HepG2 (cell line): ENCODE measurements around the gene LRRC10. TPM values are rescaled to one million over a fixed set of nuclear protein-coding genes. Genes with fewer than 3 reads are reported as not detected.

Experiments
- ATAC-seq: fragments of 200-7000 bp; cut with Tn5 transposase; 3 replicates; pipeline ENCODE4 v1.9.1; 2020; ENCODE audit warnings: mild to moderate bottlenecking, moderate library complexity
- BruUV-seq: library from RNA; stranded (reverse); fragments of 400-500 nt; replicated peaks from 2 replicates; lab custom pipeline; 2021; lab: Mats Ljungman, UMichigan
- CTCF ChIA-PET: fragments of 300-600 bp; formaldehyde crosslinking; extraction: SDS; loops from one replicate; lab custom pipeline; 2021; ENCODE audit warnings: low total read pairs, inconsistent platforms, low intra/inter-chr PET ratio; lab: Yijun Ruan, JAX
- POLR2A ChIA-PET: fragments of 350-600 bp; sonication (Branson Sonifier 250); formaldehyde crosslinking; loops from one replicate; lab custom pipeline; 2020; ENCODE audit warnings: antibody characterized with exemption, inconsistent platforms; lab: Yijun Ruan, JAX
- DNase-seq: peaks from one replicate; pipeline ENCODE4 v3.0.0-alpha.2; 2015; ENCODE audit warnings: low spot score
- FAIRE-seq: peaks from 3 replicates; lab custom pipeline; 2011; peaks lifted over from hg19 to GRCh38; lab: Jason Lieb, UNC
- H2AFZ ChIP-seq: one replicate; pipeline ENCODE4 v1.6.1; 2011; ENCODE audit warnings: low read length, inconsistent platforms
- H3K27ac ChIP-seq: fragments of 300-600 bp; 3 replicates; pipeline ENCODE4 v1.8.0; 2011; ENCODE audit warnings: mixed run types, mild to moderate bottlenecking, mixed read lengths, low read length, inconsistent platforms; ENCODE audit not compliant: insufficient read depth; ENCODE audit errors: extremely low read length
- H3K27me3 ChIP-seq, 2 experiments: fragments of 200-600 bp in 1 of 2; 2 replicates in 1 of 2; 3 replicates in 1 of 2; pipeline versions ENCODE4 v1.6.0 to v1.8.0; 2011; ENCODE audit warnings: low read length in 2 of 2, mild to moderate bottlenecking in 2 of 2, moderate library complexity in 2 of 2, inconsistent platforms in 1 of 2; ENCODE audit not compliant: insufficient read depth in 2 of 2, control insufficient read depth in 1 of 2
- H3K36me3 ChIP-seq, 2 experiments: fragments of 200-600 bp in 1 of 2; replicated peaks in 1 of 2; 2 replicates in 1 of 2; 3 replicates in 1 of 2; pipeline versions ENCODE4 v1.5.1 to v1.8.0; 2011; ENCODE audit warnings: low read length in 2 of 2, inconsistent platforms in 1 of 2; ENCODE audit not compliant: insufficient read depth in 2 of 2, control insufficient read depth in 1 of 2
- H3K4me1 ChIP-seq: 2 replicates; pipeline ENCODE4 v1.5.1; 2012; ENCODE audit warnings: low read length, inconsistent platforms; ENCODE audit not compliant: insufficient read depth
- H3K4me2 ChIP-seq: 2 replicates; pipeline ENCODE4 v1.6.0; 2011; ENCODE audit warnings: low read depth, low read length, inconsistent platforms
- H3K4me3 ChIP-seq, 3 experiments: fragments of 200-600 bp in 1 of 3; sonication (generic), shearing (Covaris generic) in 1 of 3; replicated peaks in 1 of 3; 2 replicates each; pipeline ENCODE4 v1.5.1; 2011 to 2016; ENCODE audit warnings: low read length in 3 of 3, inconsistent platforms in 2 of 3, low read depth in 2 of 3, mild to moderate bottlenecking in 2 of 3, control low read depth in 1 of 3, mixed read lengths in 1 of 3; ENCODE audit not compliant: insufficient read depth in 1 of 3
- H3K79me2 ChIP-seq: one replicate; pipeline ENCODE4 v1.6.1; 2011; ENCODE audit warnings: low read length, inconsistent platforms; ENCODE audit not compliant: insufficient read depth
- H3K9ac ChIP-seq: 2 replicates; pipeline ENCODE4 v1.6.0; 2011; ENCODE audit warnings: mild to moderate bottlenecking, low read depth, low read length, inconsistent platforms; ENCODE audit not compliant: insufficient read depth
- H3K9me3 ChIP-seq: 2 replicates; pipeline ENCODE4 v1.5.1; 2012; ENCODE audit warnings: mild to moderate bottlenecking, low read length
- H4K20me1 ChIP-seq: 2 replicates; pipeline ENCODE4 v1.6.0; 2011; ENCODE audit warnings: inconsistent platforms, mild to moderate bottlenecking, low read length, moderate library complexity; ENCODE audit not compliant: insufficient read depth
- CAMTA2 ChIP-seq: sonication (generic); formaldehyde crosslinking; IDR thresholded peaks from 2 replicates; pipeline ENCODE4 v1.4.0; 2020; ENCODE audit warnings: mild to moderate bottlenecking, missing genetic modification reagents, borderline replicate concordance
- CBFB ChIP-seq: sonication (generic); formaldehyde crosslinking; IDR thresholded peaks from 2 replicates; pipeline ENCODE4 v1.4.0; 2020; ENCODE audit warnings: missing genetic modification reagents
- EP300 ChIP-seq, 3 experiments: sonication (generic) in 1 of 3; formaldehyde crosslinking in 1 of 3; IDR thresholded peaks; 2 replicates each; pipeline versions ENCODE4 v1.5.1 to v1.6.1; 2011 to 2020; ENCODE audit warnings: low read depth in 2 of 3, low read length in 2 of 3, borderline replicate concordance in 1 of 3, improper control_type of control experiment in 1 of 3, mild to moderate bottlenecking in 1 of 3, missing genetic modification reagents in 1 of 3, moderate library complexity in 1 of 3
- PTBP1 ChIP-seq: fragments of 200-400 bp; formaldehyde crosslinking; IDR thresholded peaks from 2 replicates; pipeline ENCODE4 v1.6.1; 2018; ENCODE audit warnings: low read length, low read depth; ENCODE audit not compliant: poor library complexity, severe bottlenecking
- SOX13 ChIP-seq, 3 experiments: fragments of 450-650 bp in 1 of 3; sonication (generic) in 1 of 3; formaldehyde crosslinking in 1 of 3; IDR thresholded peaks in 2 of 3; conservative IDR thresholded peaks in 1 of 3; 2 replicates each; pipeline versions ENCODE4 v1.5.0 to v1.6.1; 2016 to 2020; ENCODE audit warnings: antibody characterized with exemption in 1 of 3, mild to moderate bottlenecking in 1 of 3, missing compliant biosample characterization in 1 of 3, missing genetic modification reagents in 1 of 3, moderate library complexity in 1 of 3
- TFAP4 ChIP-seq: sonication (generic); IDR thresholded peaks from 2 replicates; pipeline ENCODE4 v1.6.1; 2016; ENCODE audit warnings: low read depth, borderline replicate concordance
- TGIF2 ChIP-seq: IDR thresholded peaks from 2 replicates; pipeline ENCODE4 v1.6.1; 2016; ENCODE audit warnings: control low read depth, missing compliant biosample characterization
- WGBS: methylation state at CpG from one replicate; pipeline ENCODE4 v1.1.6; 2017; ENCODE audit warnings: low lambda C conversion rate; 5-methylcytosine and 5-hydroxymethylcytosine counted together
- in situ Hi-C: cut with HindIII; loops from 2 replicates; pipeline ENCODE4 v1.10.0; 2017; ENCODE audit warnings: low pct_unique_long_range_greater_than_20kb; ENCODE audit not compliant: extremely low pct_ligation_motif_present
- intact Hi-C: fragments of 100-400 bp; cut with micrococcal nuclease; formaldehyde crosslinking; loops from one replicate; pipeline ENCODE4 v1.10.0; 2022; ENCODE audit not compliant: unreplicated experiment
- polyA plus RNA-seq, 8 experiments: library from polyadenylated mRNA; depleted of rRNA in 3 of 8; stranded (reverse) in 7 of 8; unstranded in 1 of 8; fragments of >200 nt; fragmentation: Illumina TruSeq in 4 of 8; extraction: Trizol in 4 of 8; gene quantifications; 2 replicates each; pipeline versions ENCODE4 v1.2.1 to v1.2.3, GENCODE V29; 2011 to 2016; ENCODE audit warnings: low read depth in 4 of 8, missing spikeins in 1 of 8, mixed read lengths in 1 of 8; ENCODE audit not compliant: insufficient read depth in 1 of 8
- total RNA-seq, 5 experiments: library from RNA; depleted of rRNA; stranded (reverse); fragments of >200 nt; fragmentation: Illumina TruSeq; extraction: Trizol; gene quantifications; 2 replicates each; pipeline ENCODE4 v1.2.3, GENCODE V29; 2016; ENCODE audit warnings: low read depth in 1 of 5
- TF ChIP-seq, protein P1 (sequence below): sonication (generic); formaldehyde crosslinking; conservative IDR thresholded peaks from 2 replicates; pipeline ENCODE4 v1.8.0; 2022; ENCODE audit warnings: missing genetic modification reagents
- TF ChIP-seq, protein P2 (sequence below): sonication (generic); formaldehyde crosslinking; IDR thresholded peaks from 2 replicates; pipeline ENCODE4 v1.4.0; 2020; ENCODE audit warnings: mild to moderate bottlenecking, missing genetic modification reagents

LRRC10 gene
- total and polyA plus RNA-seq, 2 of the 13 experiments (the other 11 are each of a cell fraction or from before 2014, with no cell fraction given) = not detected

- TF ChIP-seq PTBP1 = no peak
- no peak for TF ChIP-seq TGIF2 (CRISPR knock-in tag)
- TF ChIP-seq TFAP4 = no peak
- TF ChIP-seq CBFB = no peak
Observed at GRCh38 chr12:69620921-69621320, 10.2 kb upstream of the LRRC10 start (continued).

GRCh38 chr12:69620077-69620476, 9.4 kb upstream of the LRRC10 start:
- peaks cover 0 to 10% of the 10 kb centered on the region in 2 experiments; a peak in 2 of 5 replicates for H3K27me3 ChIP-seq
- no peaks in the 10 kb centered on the region for H3K79me2 ChIP-seq
- H2AFZ ChIP-seq = no peak overlapping the region
- ChIA-PET POLR2A (no interaction called here), CTCF (no interaction called here)
- H3K9ac ChIP-seq = no peak overlapping the region
- ATAC-seq (no peak), FAIRE-seq (no peak), DNase-seq (no peak)
- in situ Hi-C loops (no loop called here), intact Hi-C loops (no loop called here)
- H3K4me3 ChIP-seq = no peak overlapping the region
- no peak overlapping the region for H3K4me2 ChIP-seq
- H3K9me3 ChIP-seq = no peaks in the 10 kb centered on the region
- WGBS = 38% methylated on average over 2 of the region's 4 CpGs
- BruUV-seq = no TSS peak
- no peaks in the 10 kb centered on the region for H3K36me3 ChIP-seq
- no peaks in the 10 kb centered on the region for H4K20me1 ChIP-seq
- H3K27ac ChIP-seq = no peak overlapping the region
- H3K4me1 ChIP-seq = peaks cover 7% of the 10 kb centered on the region; the same call in 1 of the 2 replicates
- TF ChIP-seq, protein P1, sequence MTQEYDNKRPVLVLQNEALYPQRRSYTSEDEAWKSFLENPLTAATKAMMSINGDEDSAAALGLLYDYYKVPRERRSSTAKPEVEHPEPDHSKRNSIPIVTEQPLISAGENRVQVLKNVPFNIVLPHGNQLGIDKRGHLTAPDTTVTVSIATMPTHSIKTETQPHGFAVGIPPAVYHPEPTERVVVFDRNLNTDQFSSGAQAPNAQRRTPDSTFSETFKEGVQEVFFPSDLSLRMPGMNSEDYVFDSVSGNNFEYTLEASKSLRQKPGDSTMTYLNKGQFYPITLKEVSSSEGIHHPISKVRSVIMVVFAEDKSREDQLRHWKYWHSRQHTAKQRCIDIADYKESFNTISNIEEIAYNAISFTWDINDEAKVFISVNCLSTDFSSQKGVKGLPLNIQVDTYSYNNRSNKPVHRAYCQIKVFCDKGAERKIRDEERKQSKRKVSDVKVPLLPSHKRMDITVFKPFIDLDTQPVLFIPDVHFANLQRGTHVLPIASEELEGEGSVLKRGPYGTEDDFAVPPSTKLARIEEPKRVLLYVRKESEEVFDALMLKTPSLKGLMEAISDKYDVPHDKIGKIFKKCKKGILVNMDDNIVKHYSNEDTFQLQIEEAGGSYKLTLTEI = no peak
- TF ChIP-seq, protein P2, sequence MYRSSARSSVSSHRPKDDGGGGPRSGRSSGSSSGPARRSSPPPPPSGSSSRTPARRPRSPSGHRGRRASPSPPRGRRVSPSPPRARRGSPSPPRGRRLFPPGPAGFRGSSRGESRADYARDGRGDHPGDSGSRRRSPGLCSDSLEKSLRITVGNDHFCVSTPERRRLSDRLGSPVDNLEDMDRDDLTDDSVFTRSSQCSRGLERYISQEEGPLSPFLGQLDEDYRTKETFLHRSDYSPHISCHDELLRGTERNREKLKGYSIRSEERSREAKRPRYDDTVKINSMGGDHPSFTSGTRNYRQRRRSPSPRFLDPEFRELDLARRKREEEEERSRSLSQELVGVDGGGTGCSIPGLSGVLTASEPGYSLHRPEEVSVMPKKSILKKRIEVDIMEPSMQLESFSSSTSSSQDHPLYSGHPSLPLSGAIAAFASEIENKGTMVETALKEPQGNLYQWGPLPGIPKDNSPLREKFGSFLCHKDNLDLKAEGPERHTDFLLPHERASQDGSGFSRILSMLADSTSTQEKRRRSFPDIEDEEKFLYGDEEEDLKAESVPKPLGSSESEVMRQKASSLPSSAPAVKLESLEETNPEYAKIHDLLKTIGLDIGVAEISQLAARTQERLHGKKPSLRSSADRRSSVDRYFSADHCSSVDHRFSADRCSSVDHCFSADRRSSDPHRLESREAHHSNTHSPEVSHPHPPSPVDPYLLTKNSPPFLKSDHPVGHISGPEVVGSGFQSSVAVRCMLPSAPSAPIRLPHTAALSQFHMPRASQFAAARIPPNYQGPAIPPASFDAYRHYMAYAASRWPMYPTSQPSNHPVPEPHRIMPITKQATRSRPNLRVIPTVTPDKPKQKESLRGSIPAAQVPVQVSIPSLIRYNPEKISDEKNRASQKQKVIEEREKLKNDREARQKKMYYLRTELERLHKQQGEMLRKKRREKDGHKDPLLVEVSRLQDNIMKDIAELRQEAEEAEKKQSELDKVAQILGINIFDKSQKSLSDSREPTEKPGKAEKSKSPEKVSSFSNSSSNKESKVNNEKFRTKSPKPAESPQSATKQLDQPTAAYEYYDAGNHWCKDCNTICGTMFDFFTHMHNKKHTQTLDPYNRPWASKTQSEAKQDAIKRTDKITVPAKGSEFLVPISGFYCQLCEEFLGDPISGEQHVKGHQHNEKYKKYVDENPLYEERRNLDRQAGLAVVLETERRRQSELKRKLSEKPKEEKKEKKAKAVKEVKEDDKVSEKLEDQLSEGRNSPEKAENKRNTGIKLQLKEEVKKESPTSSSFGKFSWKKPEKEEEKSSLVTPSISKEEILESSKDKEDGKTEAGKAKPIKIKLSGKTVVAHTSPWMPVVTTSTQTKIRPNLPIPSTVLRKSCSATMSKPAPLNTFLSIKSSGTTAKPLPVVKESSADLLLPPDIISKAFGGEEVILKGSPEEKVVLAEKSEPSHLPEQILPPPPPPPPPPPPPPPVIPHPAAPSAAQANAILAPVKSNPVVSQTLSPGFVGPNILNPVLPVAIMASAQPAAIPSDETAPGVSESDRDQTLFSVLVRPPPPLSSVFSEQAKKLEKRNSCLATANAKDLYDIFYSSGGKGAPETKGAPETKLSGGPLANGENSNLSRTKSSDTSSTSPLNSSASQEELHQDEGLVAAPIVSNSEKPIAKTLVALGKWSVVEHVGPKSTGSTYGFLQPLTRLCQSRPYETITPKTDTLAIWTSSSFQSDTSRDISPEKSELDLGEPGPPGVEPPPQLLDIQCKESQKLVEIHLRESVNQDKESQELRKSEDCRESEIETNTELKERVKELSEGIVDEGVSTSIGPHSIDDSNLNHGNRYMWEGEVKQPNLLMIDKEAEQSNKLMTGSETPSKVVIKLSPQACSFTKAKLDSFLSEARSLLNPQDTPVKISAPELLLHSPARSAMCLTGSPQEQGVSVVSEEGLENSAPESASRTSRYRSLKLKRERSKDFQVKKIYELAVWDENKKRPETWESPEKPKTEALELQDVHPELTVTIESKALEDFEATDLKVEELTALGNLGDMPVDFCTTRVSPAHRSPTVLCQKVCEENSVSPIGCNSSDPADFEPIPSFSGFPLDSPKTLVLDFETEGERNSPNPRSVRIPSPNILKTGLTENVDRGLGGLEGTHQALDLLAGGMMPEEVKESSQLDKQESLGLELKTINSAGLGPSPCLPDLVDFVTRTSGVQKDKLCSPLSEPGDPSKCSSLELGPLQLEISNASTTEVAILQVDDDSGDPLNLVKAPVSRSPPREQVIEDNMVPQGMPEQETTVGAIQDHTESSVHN (CRISPR knock-in tag) = no peak
- TF ChIP-seq EP300 (IDR thresholded peaks at IDR 0.05; ENCODE audit: low read depth in 2 of 2, low read length in 2 of 2) = no peak
- no peak for TF ChIP-seq EP300 (CRISPR knock-in tag; IDR thresholded peaks at IDR 0.05; ENCODE audit: borderline replicate concordance)
- no peak for TF ChIP-seq CAMTA2 (CRISPR knock-in tag)
- no peak for TF ChIP-seq SOX13 (IDR thresholded peaks at IDR 0.05)
- TF ChIP-seq SOX13 (CRISPR knock-in tag; conservative IDR thresholded peaks at IDR 0.05 in 1 of 2, IDR thresholded peaks at IDR 0.05 in 1 of 2) = no peak
